ENCODE measurements around the gene DCST1.

DNA sequence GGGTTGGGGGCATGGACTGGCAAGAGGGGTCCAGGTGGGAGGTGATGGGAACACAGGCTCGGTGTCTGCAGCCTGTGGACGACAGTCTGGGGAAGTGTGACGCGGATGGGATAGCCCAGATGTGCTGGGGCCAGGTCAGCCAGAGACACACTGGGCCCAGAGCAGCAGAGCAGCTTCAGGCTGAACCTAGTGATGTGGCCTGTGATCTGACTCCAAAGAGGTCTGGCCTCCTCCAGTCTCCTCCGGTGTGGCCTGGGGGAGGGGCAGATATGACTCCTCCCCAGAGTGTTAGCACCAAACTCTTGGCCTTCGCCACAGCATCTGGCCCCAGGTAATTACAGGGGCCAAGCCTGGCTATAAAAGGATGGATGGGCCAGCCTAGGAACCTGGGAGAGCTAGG lies 58.5 kb downstream of the DCST1 start:
- TF ChIP-seq, protein P1, sequence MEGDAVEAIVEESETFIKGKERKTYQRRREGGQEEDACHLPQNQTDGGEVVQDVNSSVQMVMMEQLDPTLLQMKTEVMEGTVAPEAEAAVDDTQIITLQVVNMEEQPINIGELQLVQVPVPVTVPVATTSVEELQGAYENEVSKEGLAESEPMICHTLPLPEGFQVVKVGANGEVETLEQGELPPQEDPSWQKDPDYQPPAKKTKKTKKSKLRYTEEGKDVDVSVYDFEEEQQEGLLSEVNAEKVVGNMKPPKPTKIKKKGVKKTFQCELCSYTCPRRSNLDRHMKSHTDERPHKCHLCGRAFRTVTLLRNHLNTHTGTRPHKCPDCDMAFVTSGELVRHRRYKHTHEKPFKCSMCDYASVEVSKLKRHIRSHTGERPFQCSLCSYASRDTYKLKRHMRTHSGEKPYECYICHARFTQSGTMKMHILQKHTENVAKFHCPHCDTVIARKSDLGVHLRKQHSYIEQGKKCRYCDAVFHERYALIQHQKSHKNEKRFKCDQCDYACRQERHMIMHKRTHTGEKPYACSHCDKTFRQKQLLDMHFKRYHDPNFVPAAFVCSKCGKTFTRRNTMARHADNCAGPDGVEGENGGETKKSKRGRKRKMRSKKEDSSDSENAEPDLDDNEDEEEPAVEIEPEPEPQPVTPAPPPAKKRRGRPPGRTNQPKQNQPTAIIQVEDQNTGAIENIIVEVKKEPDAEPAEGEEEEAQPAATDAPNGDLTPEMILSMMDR (IDR thresholded peaks at IDR 0.05): no peak
- no peak for TF ChIP-seq EP300 (IDR thresholded peaks at IDR 0.05)

All from tibial nerve (tissue), 4 donors.